Activated T-cell treated with anti-CD3 and anti-CD28 coated beads, Interleukin-2, amount 50 U/mL, for 1 hour (primary cell): Measurements from ENCODE around the gene SAMHD1.
"Not testable (repeated sequence)": the region's sequence is repeated elsewhere in the genome, so short reads cannot be mapped to it uniquely, and the experiment has no call there.

Experiments
- DNase-seq: peaks from one replicate; pipeline ENCODE4 v3.0.0-alpha.2; 2020

The SAMHD1 gene

DNA sequence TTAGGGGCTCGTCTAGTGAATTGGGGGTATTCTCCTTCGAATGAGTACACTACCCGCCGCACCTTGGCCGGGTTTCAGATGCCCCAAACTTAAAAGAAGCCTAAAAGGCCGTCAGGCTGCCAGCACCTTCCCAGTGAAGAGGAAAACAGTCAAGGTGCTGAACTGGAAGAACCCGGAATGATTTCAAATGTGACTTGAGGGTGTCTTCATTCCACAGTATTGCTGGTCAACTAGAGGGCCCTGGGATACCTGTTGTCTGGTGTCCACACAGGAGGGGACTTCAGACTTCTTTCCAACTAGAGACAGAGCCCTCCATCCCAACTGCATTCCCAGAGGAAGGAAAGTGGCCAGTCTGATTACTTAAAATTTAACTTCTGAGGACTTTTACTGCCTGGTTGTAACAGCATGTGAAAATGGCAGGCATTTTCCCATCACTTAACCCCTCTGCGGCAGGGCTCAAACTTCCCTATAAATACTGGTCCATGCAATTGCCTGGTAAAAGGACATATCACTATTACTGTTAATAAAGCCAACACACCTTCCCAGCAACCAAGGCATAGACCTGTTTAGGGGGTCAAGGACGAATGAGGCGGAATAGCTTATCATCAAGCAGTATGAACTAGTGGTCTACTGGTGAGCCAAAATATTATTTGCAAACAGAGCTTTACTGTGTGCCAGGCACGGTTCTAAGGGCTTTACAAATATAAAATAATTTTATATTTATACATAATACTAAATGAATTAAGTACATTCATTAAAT lies 651 bp upstream of the SAMHD1 start:
- DNase-seq: no peak

DNA sequence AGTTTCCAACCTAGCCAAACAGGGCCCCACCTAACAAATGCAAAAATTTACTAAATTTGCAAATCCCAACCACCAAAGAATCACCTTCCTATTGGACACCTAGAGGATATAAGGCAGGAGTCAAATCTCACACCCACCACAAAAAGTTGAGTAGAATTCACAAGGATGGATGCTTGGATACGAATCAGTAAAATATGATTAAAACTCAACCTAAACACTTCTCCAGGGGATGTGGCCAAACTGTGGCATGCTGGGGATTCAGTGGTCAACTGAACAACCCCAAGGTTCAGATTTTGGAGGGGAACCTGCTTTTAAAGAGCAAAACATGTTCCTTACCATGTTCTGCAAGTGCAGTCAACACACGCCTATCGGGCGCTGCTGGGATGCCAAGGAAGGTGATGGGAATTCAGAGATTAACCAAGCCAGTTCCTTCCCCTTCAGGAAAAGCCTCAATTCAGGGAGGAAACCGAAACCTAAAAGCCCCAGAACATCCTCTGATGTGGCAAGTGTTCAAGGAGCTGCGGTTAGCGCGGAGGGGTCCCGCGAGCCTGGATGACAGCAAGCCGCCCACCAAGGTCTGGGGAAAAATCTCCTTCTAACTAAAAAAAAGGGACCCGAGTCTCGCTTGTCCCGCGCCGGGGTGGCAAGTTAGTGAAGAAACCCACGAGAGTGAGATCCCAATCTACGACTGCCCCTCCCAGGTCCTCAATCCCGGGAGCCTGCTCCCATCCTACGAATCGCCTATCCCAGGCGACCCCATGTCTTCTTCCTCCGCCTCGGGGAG lies 902 bp downstream of the SAMHD1 start:
- DNase-seq: peak; percentile 34

- no peak for DNase-seq
Observed at GRCh38 chr20:36941401-36941835, 10.1 kb downstream of the SAMHD1 start.

- DNase-seq: no peak
Observed at GRCh38 chr20:36937402-36937770, 14.1 kb downstream of the SAMHD1 start.

GRCh38 chr20:36936761-36937401 lies 14.6 kb downstream of the SAMHD1 start:
- not testable (repeated sequence) for DNase-seq

DNA sequence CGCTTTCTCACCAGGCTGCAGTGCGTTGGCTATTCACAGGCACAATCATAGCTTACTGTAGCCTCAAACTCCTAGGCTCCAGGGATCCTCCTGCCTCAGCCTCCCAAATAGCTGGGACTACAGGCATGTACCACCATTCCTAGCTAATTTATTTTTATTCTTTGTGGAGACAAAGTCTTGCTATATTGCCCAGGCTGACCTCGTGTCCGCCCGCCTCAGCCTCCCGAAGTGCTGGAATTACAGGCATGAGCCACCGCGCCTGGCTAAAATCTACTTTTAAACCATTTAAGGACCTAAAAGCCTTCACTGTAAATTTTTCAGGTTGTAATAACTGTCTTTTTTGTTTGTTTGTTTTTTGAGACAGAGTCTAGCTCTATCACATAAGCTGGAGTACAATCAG lies 15.2 kb downstream of the SAMHD1 start:
- DNase-seq: no peak

DNA sequence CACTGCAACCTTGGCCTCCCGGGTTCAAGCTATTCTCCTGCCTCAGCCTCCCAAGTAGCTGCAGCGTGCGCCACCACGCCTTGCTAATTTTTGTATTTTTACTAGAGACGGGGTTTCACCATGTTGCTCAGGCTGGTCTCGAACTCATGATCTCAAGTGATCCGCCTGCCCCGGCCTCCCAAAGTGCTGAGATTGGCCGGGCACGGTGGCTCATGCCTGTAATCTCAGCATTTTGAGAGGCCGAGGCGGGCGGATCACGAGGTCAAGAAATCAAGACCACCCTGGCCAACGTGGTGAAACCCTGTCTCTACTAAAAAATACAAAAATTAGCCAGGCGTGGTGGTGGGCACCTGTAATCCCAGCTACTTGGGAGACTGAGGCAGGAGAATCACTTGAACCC lies 17.9 kb downstream of the SAMHD1 start:
- not testable (repeated sequence) for DNase-seq

- DNase-seq: no peak
Observed at GRCh38 chr20:36932476-36933426, 18.8 kb downstream of the SAMHD1 start.

DNA sequence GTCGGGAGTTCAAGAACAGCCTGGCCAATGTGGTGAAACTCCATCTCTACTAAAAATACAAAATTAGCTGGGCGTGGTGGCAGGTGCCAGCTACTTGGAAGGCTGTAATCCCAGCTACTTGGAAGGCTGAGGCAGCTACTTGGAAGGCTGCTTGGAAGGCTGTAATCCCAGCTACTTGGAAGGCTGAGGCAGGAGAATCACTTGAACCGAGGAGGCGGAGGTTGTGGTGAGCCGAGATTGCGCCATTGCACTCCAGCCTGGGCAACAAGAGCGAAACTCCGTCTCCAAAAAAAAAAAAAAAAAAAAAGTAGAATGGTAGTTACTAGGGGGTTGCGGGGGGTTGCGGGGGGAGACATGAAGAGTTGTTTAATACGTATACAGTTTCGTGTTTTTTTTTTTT lies 19.4 kb downstream of the SAMHD1 start:
- DNase-seq: not testable (repeated sequence)

DNA sequence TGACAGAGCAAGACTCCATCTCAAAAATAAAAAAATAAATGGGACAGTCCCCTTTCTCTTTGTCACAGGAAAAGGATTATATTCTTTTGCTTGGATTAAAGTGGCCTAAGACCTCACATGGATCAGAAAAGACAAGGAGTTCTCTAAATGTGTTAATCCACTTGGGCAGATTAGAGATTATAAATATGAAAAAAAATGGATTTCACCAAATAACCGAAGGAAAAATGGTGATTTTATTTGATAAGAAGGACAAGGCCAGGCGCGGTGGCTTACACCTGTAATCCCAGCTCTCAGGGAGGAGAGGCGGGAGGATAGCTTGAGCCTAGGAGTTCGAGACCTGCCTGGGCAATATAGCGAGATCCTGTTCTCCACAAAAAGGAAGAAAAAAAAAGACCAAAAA lies 21.8 kb downstream of the SAMHD1 start:
- no peak for DNase-seq

- no peak for DNase-seq
Observed at GRCh38 chr20:36929290-36929689, 22.2 kb downstream of the SAMHD1 start.

GRCh38 chr20:36927704-36928103 lies 23.8 kb downstream of the SAMHD1 start:
- DNase-seq: no peak

DNA sequence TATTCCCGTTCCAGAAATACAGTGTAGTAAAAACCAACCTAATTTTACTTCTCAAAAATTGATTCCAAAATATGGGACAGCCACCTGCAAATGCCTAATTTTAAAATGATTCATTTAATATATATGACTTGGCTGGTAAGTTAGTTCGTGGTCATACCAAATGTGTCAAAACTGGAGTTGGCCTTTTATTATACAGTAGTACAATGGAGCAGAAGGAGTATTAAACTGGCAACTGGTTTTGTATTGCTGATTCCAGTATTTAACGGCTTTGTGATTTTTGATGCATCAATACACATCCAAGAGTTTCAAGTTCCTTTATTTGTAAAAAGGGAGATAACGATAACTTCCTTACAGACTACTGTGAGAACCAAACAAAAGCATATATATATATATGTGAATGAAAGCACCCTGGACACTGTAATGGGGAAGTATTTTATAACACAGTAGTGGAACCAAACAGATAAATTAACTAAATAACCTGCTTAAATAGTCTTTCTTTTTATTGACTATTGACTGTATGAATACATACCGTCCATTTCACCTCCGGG lies 24.8 kb downstream of the SAMHD1 start:
- no peak for DNase-seq

- DNase-seq: no peak
Observed at GRCh38 chr20:36925234-36925633, 26.3 kb downstream of the SAMHD1 start.

- DNase-seq: no peak
Observed at GRCh38 chr20:36924167-36925045, 27.1 kb downstream of the SAMHD1 start.

- DNase-seq: peak; percentile 12
Observed at GRCh38 chr20:36920334-36920730, 31.2 kb downstream of the SAMHD1 start.

DNA sequence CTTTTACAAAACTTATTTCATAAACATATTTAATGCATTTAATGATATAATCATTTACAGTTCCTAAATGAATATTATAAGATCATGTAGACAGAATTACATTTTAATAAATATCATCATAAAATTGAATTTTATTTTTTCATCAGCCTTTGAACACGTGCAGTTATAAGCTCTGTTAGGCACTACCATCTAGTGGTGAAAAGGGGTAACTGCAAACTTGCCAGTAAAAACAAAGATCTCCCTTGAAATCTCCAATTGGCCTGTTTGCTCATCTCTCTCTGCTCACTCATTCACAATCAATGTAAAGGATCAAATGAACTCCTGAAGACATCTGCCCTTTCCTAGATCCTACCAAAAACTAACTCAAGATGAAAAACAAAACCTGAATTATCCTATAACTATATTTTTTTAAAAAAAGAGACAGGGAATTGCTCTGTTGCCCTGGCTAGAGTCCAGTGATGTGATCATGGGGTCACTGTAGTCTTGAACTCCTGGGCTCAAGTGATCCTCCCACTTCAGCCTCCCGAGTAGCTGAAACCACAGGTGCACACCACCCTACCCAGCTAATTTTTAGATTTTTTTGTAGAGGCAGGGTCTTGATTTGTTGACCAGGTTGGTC lies 31.7 kb downstream of the SAMHD1 start:
- peak; percentile 4 for DNase-seq

DNA sequence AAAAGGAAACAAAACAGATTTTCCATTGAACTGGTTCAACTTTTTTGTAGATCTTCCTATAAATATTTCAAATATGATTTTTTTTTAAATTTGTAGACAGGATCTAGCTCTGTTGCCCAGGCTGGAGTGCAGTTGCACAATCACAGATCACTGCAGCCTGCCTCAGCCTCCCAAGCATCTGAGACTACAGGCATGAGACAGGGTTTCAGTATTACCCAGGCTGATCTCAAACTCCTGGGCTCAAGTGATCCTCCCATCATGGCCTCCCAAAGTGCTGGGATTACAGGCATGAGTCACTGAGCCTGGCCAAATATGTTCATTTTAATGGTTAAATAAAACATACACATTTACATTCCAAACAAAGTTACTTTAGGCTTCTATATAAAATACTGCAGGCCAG lies 33.6 kb downstream of the SAMHD1 start:
- DNase-seq: peak; percentile 5

GRCh38 chr20:36917240-36917639 lies 34.3 kb downstream of the SAMHD1 start:
- DNase-seq: no peak

GRCh38 chr20:36916199-36916598 lies 35.3 kb downstream of the SAMHD1 start:
- DNase-seq: peak; percentile 4

DNA sequence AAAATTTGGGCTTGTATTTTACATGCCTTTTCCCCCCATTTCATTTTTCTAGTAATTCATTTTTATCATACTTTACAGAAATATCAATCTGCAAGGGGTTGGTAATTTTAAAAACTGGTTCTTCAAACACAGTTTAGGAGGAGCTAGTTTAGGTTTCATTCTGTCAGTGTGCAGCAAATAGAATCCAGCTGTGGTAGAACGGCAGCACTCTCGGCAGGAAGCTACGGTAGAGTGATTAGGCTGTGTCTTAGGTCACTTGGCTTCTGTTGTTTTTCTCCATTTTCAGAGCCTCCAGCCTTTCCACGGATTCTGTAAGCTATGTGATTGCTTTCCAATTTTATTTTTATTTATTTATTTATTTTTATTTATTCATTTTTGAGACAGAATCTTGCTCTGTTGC lies 42.9 kb downstream of the SAMHD1 start:
- no peak for DNase-seq
